H1 (cell line): ENCODE data around the gene TIAM2. TPM values are rescaled to one million over a fixed set of nuclear protein-coding genes. Genes with fewer than 3 reads are reported as not detected.

Source experiments
- CTCF ChIA-PET: fragments of 300-600 bp; sonication (Branson Sonifier 250); formaldehyde crosslinking; loops from one replicate; lab custom pipeline; 2021; ENCODE audit not compliant: partially characterized antibody; lab: Charles Lee
- POLR2A ChIA-PET: fragments of 300-600 bp; sonication (Branson Sonifier 250); formaldehyde crosslinking; loops from one replicate; lab custom pipeline; 2021; ENCODE audit warnings: inconsistent platforms; ENCODE audit not compliant: partially characterized antibody; lab: Charles Lee
- DNase-seq, 2 experiments: peaks; one replicate each; pipeline versions ENCODE4 v3.0.0 to v3.0.0-alpha.2; 2010 to 2022; ENCODE audit warnings: low spot score in 2 of 2, low read depth in 1 of 2, mixed read lengths in 1 of 2
- FAIRE-seq: peaks from 2 replicates; lab custom pipeline; 2011; peaks lifted over from hg19 to GRCh38; lab: Jason Lieb, UNC
- H2AFZ ChIP-seq: 2 replicates; pipeline ENCODE4 v1.8.1; 2012; ENCODE audit warnings: low read length, inconsistent platforms
- H2AK5ac ChIP-seq: 2 replicates; pipeline ENCODE4 v1.6.1; 2013; ENCODE audit warnings: low read depth, low read length
- H2BK120ac ChIP-seq: replicated peaks from 2 replicates; pipeline ENCODE3; 2013; ENCODE audit warnings: low read depth, low read length, inconsistent platforms
- H2BK12ac ChIP-seq: 2 replicates; pipeline ENCODE4 v1.6.1; 2013; ENCODE audit warnings: low read depth, low read length
- H2BK15ac ChIP-seq: 2 replicates; pipeline ENCODE4 v1.6.1; 2013; ENCODE audit warnings: low read length
- H2BK20ac ChIP-seq: 2 replicates; pipeline ENCODE4 v1.6.1; 2013; ENCODE audit warnings: low read length
- H2BK5ac ChIP-seq: 2 replicates; pipeline ENCODE4 v1.6.1; 2013; ENCODE audit warnings: low read depth, low read length
- H3K14ac ChIP-seq: 2 replicates; pipeline ENCODE4 v1.6.1; 2013; ENCODE audit warnings: inconsistent platforms; ENCODE audit not compliant: insufficient read length
- H3K18ac ChIP-seq: 2 replicates; pipeline ENCODE4 v1.6.1; 2013; ENCODE audit warnings: low read length; ENCODE audit errors: extremely low read depth
- H3K23ac ChIP-seq: 2 replicates; pipeline ENCODE4 v1.6.1; 2013; ENCODE audit warnings: inconsistent platforms; ENCODE audit not compliant: insufficient read length
- H3K23me2 ChIP-seq: 2 replicates; pipeline ENCODE4 v1.6.1; 2013; ENCODE audit warnings: low read depth, low read length
- H3K27ac ChIP-seq: 2 replicates; pipeline ENCODE4 v1.6.1; 2011; ENCODE audit warnings: low read depth, low read length, inconsistent platforms
- H3K27me3 ChIP-seq, 4 experiments: replicated peaks in 1 of 4; 1 replicate in 1 of 4; 2 replicates in 3 of 4; pipeline versions ENCODE4 v1.6.1 to v1.8.1; 2011 to 2013; ENCODE audit warnings: low read length in 3 of 4, mild to moderate bottlenecking in 3 of 4, inconsistent platforms in 2 of 4, mixed read lengths in 2 of 4, moderate library complexity in 1 of 4; ENCODE audit not compliant: control insufficient read depth in 3 of 4, insufficient read depth in 3 of 4; ENCODE audit errors: extremely low read depth in 1 of 4
- H3K36me3 ChIP-seq, 4 experiments: 2 replicates each; pipeline versions ENCODE4 v1.6.1 to v1.8.1; 2011 to 2013; ENCODE audit warnings: mild to moderate bottlenecking in 4 of 4, low read length in 3 of 4, moderate library complexity in 2 of 4, control low read depth in 1 of 4, inconsistent platforms in 1 of 4; ENCODE audit not compliant: insufficient read depth in 4 of 4, control insufficient read depth in 2 of 4
- H3K4ac ChIP-seq: replicated peaks from 2 replicates; pipeline ENCODE3; 2013; ENCODE audit warnings: low read length, low read depth, mixed read lengths, inconsistent platforms; ENCODE audit not compliant: insufficient read length
- H3K4me1 ChIP-seq, 4 experiments: replicated peaks in 1 of 4; 1 replicate in 1 of 4; 2 replicates in 3 of 4; pipeline versions ENCODE4 v1.6.1 to v1.8.1; 2011 to 2013; ENCODE audit warnings: low read length in 3 of 4, inconsistent platforms in 2 of 4, mixed read lengths in 1 of 4; ENCODE audit not compliant: insufficient read depth in 4 of 4, control insufficient read depth in 3 of 4
- H3K4me2 ChIP-seq, 2 experiments: 2 replicates each; pipeline versions ENCODE4 v1.6.1 to v1.8.1; 2011 to 2013; ENCODE audit warnings: low read depth in 2 of 2, low read length in 2 of 2, control low read depth in 1 of 2, inconsistent platforms in 1 of 2, mild to moderate bottlenecking in 1 of 2; ENCODE audit not compliant: insufficient read depth in 1 of 2
- H3K4me3 ChIP-seq, 4 experiments: fragments of 200-600, 300-600 bp in 1 of 4; sonication (generic), shearing (Covaris generic), sonication (Bioruptor Twin) in 1 of 4; 2 replicates each; pipeline versions ENCODE4 v1.5.1 to v1.8.1; 2011 to 2016; ENCODE audit warnings: low read length in 4 of 4, low read depth in 3 of 4, control low read depth in 2 of 4, inconsistent platforms in 2 of 4, mild to moderate bottlenecking in 2 of 4, mixed read lengths in 1 of 4, moderate library complexity in 1 of 4; ENCODE audit not compliant: insufficient read depth in 2 of 4; ENCODE audit errors: extremely low read depth in 1 of 4
- H3K56ac ChIP-seq: replicated peaks from 2 replicates; pipeline ENCODE3; 2013; ENCODE audit warnings: low read depth, mild to moderate bottlenecking, mixed read lengths, low read length, inconsistent platforms; ENCODE audit not compliant: insufficient read length
- H3K79me1 ChIP-seq: 2 replicates; pipeline ENCODE4 v1.6.1; 2013; ENCODE audit warnings: low read depth, low read length, control low read depth
- H3K79me2 ChIP-seq, 2 experiments: 2 replicates each; pipeline versions ENCODE4 v1.6.1 to v1.8.1; 2012 to 2013; ENCODE audit warnings: low read length in 2 of 2, mild to moderate bottlenecking in 2 of 2, inconsistent platforms in 1 of 2; ENCODE audit not compliant: insufficient read depth in 2 of 2, control insufficient read depth in 1 of 2
- H3K9ac ChIP-seq, 4 experiments: replicated peaks in 1 of 4; 1 replicate in 1 of 4; 2 replicates in 3 of 4; pipeline versions ENCODE4 v1.6.1 to v1.8.1; 2011 to 2013; ENCODE audit warnings: low read depth in 3 of 4, low read length in 3 of 4, control low read depth in 2 of 4, mild to moderate bottlenecking in 2 of 4, moderate library complexity in 2 of 4, inconsistent platforms in 1 of 4; ENCODE audit errors: extremely low read depth in 1 of 4
- H3K9me3 ChIP-seq, 2 experiments: 2 replicates each; pipeline versions ENCODE4 v1.6.1 to v1.8.1; 2012 to 2013; ENCODE audit warnings: mild to moderate bottlenecking in 2 of 2, moderate library complexity in 2 of 2, control low read depth in 1 of 2, inconsistent platforms in 1 of 2, low read depth in 1 of 2, low read length in 1 of 2, mixed read lengths in 1 of 2; ENCODE audit not compliant: insufficient read depth in 2 of 2
- H4K20me1 ChIP-seq, 2 experiments: replicated peaks in 1 of 2; 2 replicates each; pipeline versions ENCODE3 to v1.8.1; 2011 to 2013; ENCODE audit warnings: inconsistent platforms in 2 of 2, low read length in 2 of 2, mild to moderate bottlenecking in 1 of 2; ENCODE audit not compliant: insufficient read depth in 2 of 2, control insufficient read depth in 1 of 2
- H4K5ac ChIP-seq: 2 replicates; pipeline ENCODE4 v1.6.1; 2013; ENCODE audit warnings: low read length, low read depth, mixed read lengths, inconsistent platforms; ENCODE audit not compliant: insufficient read length
- H4K8ac ChIP-seq: 2 replicates; pipeline ENCODE4 v1.8.0; 2013; ENCODE audit warnings: mild to moderate bottlenecking, moderate library complexity, low read length, inconsistent platforms; ENCODE audit not compliant: insufficient read depth; ENCODE audit errors: extremely low read depth
- H4K91ac ChIP-seq: replicated peaks from 2 replicates; pipeline ENCODE3; 2013; ENCODE audit warnings: low read length, mixed read lengths, inconsistent platforms; ENCODE audit not compliant: insufficient read length
- BCL11A ChIP-seq, 2 experiments: IDR thresholded peaks; one replicate each; pipeline ENCODE4 v1.6.1; 2011; ENCODE audit warnings: low read depth in 2 of 2, low read length in 2 of 2, mild to moderate bottlenecking in 2 of 2
- EGR1 ChIP-seq: IDR thresholded peaks from 2 replicates; pipeline ENCODE4 v1.6.1; 2011; ENCODE audit warnings: low read depth, low read length, borderline replicate concordance
- FOSL1 ChIP-seq: IDR thresholded peaks from 2 replicates; pipeline ENCODE4 v1.6.1; 2011; ENCODE audit warnings: mild to moderate bottlenecking, low read depth, low read length, moderate library complexity; ENCODE audit not compliant: insufficient read depth
- GABPA ChIP-seq: IDR thresholded peaks from 2 replicates; pipeline ENCODE4 v1.6.1; 2011; ENCODE audit warnings: mild to moderate bottlenecking, low read length, moderate library complexity, borderline replicate concordance; ENCODE audit not compliant: insufficient read depth
- JUND ChIP-seq: IDR thresholded peaks from 2 replicates; pipeline ENCODE4 v1.6.1; 2011; ENCODE audit warnings: mild to moderate bottlenecking, improper control_type of control experiment, low read length
- MAX ChIP-seq: IDR thresholded peaks from 2 replicates; pipeline ENCODE4 v1.6.1; 2012; ENCODE audit warnings: inconsistent platforms
- NANOG ChIP-seq: IDR thresholded peaks from 2 replicates; pipeline ENCODE4 v1.6.1; 2011; ENCODE audit warnings: low read length, low read depth, mild to moderate bottlenecking, inconsistent platforms; ENCODE audit not compliant: insufficient read depth, poor library complexity, severe bottlenecking
- POLR2AphosphoS5 ChIP-seq: IDR thresholded peaks from 2 replicates; pipeline ENCODE4 v1.6.1; 2011; ENCODE audit warnings: low read depth, low read length
- RBBP5 ChIP-seq: IDR thresholded peaks from 2 replicates; pipeline ENCODE4 v1.7.1; 2012; ENCODE audit warnings: low read depth, mild to moderate bottlenecking, inconsistent platforms, low read length, moderate library complexity, borderline replicate concordance
- SIRT6 ChIP-seq: IDR thresholded peaks from one replicate; pipeline ENCODE4 v1.7.1; 2012; ENCODE audit warnings: low read length, inconsistent platforms
- TBP ChIP-seq: IDR thresholded peaks from 2 replicates; pipeline ENCODE4 v1.6.1; 2011; ENCODE audit warnings: low read depth, low read length, improper control_type of control experiment
- TCF12 ChIP-seq: IDR thresholded peaks from 2 replicates; pipeline ENCODE4 v1.6.1; 2011; ENCODE audit warnings: low read depth, mild to moderate bottlenecking, low read length
- TEAD4 ChIP-seq: IDR thresholded peaks from 2 replicates; pipeline ENCODE4 v1.6.1; 2012; ENCODE audit warnings: low read depth, low read length, inconsistent platforms, mixed read lengths
- WGBS, 2 experiments: shearing (Covaris generic) in 1 of 2; methylation state at CpG; one replicate each; pipeline versions ENCODE4 v1.1.6 to v1.1.7; 2013 to 2015; ENCODE audit warnings: low lambda C conversion rate in 2 of 2, mixed read lengths in 2 of 2, inconsistent platforms in 1 of 2, low coverage in 1 of 2, missing lambda C conversion rate in 1 of 2; ENCODE audit not compliant: insufficient replicate concordance in 2 of 2, insufficient coverage in 1 of 2, insufficient read length in 1 of 2; ENCODE audit errors: extremely low coverage in 1 of 2, missing lambda C conversion rate in 1 of 2; 5-methylcytosine and 5-hydroxymethylcytosine counted together
- polyA plus RNA-seq, 7 experiments: library from polyadenylated mRNA; depleted of rRNA in 3 of 7; stranded (reverse) in 5 of 7; unstranded in 2 of 7; fragments of >200 nt in 5 of 7; fragments of 200-250 nt in 2 of 7; gene quantifications; 1 replicate in 5 of 7; 2 replicates in 1 of 7; 4 replicates in 1 of 7; pipeline versions ENCODE4 v1.2.1 to v1.2.3, GENCODE V29; 2011 to 2013; ENCODE audit warnings: missing spikeins in 2 of 7, mixed read lengths in 2 of 7
- total RNA-seq: library from RNA; stranded (reverse); fragmentation: NEBNext Ultra II Directional; extraction: Animal tissue kit (Norgen Biotek cat#: 25700); gene quantifications from 2 replicates; pipeline ENCODE4 v1.2.1, GENCODE V29; 2021

Gene TIAM2
- total and polyA plus RNA-seq, 2 of the 8 experiments (the other 6 are each of a cell fraction or from before 2014, with no cell fraction given): 7.4 to 23.9 TPM

DNA sequence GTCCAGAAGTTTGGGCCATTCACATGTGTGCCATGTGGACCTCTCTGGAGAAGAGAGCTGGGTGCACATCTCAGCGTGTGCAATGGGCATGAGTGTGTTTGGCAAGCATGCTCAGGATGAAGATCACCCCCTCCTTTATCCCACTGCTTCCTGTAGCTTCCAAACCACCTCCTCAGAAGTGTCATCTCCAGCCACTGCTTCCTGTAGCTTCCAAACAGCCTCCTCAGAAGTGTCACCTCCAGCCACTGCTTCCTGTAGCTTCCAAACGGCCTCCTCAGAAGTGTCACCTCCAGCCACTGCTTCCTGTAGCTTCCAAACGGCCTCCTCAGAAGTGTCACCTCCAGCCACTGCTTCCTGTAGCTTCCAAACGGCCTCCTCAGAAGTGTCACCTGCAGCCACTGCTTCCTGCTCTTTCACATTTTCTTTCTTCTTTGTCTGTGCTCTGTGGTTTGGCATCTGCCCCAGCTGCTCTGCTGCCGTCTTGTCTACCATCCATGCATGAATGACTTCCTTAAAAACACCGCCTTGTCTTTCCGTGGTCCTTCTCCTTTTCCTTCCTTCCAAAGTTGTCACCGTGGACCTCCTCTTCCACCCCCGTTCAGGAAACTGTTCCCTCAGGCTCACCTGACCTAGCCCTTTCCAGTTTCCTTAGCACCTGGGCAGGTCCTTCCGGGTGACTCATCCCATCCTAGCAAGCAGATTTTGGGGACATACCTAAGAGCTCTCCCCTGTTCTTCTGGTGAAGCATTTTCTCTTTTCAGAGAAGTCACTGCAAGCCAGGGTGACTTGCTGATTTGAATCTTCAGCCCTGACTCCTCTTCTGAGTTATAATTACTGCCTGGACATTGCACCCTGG, 43.5 kb upstream of the TIAM2 start:
- no peak for DNase-seq
- Histone ChIP-seq H2AFZ (no peak overlapping the region), H3K4ac (no peak overlapping the region), H3K18ac (no peak overlapping the region), H2BK12ac (no peak overlapping the region), H4K91ac (no peak overlapping the region), H4K5ac (no peak overlapping the region), H3K4me3 (no peak overlapping the region), H4K20me1 (no peaks in the 10 kb centered on the region), H3K56ac (no peak overlapping the region), H3K23ac (no peak overlapping the region), H4K8ac (no peak overlapping the region), H3K9ac (no peak overlapping the region), H3K9me3 (no peaks in the 10 kb centered on the region), H3K23me2 (no peaks in the 10 kb centered on the region), H3K36me3 (no peaks in the 10 kb centered on the region), H2BK5ac (no peak overlapping the region), H3K79me1 (no peaks in the 10 kb centered on the region; the same call in 1 of the 2 replicates), H3K27me3 (no peaks in the 10 kb centered on the region), H2BK120ac (no peak overlapping the region), H3K4me1 (no peaks in the 10 kb centered on the region), H2AK5ac (no peak overlapping the region), H3K79me2 (no peaks in the 10 kb centered on the region), H3K4me2 (no peak overlapping the region), H2BK15ac (no peak overlapping the region), H3K27ac (no peak overlapping the region), H2BK20ac (no peak overlapping the region), H3K14ac (no peak overlapping the region)
- 76% methylated on average over 10 of the region's 10 CpGs; no CpG with 5 or more reads in 1 of the 2 experiments for WGBS, 2 experiments
- ChIA-PET POLR2A (no interaction called here), CTCF (interaction anchor here (0.6 to 3.9 kb wide), 5 partner anchors 9 to 564 kb away, joined by 3 to 18 read pairs (median 5); no protein-coding TSS in a partner anchor)
- no peak for FAIRE-seq
- TF ChIP-seq TEAD4 (no peak), BCL11A (IDR thresholded peaks at IDR 0.05; ENCODE audit: low read depth in 2 of 2, low read length in 2 of 2) (no peak), TCF12 (no peak), SIRT6 (no peak), MAX (no peak), JUND (no peak), RBBP5 (no peak), FOSL1 (no peak), NANOG (no peak), TBP (no peak), POLR2AphosphoS5 (no peak), GABPA (no peak), EGR1 (no peak)
